ENCODE measurements around the gene LNPK. TPM values are rescaled to one million over a fixed set of nuclear protein-coding genes. Genes with fewer than 3 reads are reported as not detected.

LNPK gene
- total RNA-seq, 2 experiments from 2014 or later = 18.0 to 38.3 TPM

- Histone ChIP-seq H3K27ac (ENCODE audit: low read depth, low read length, poor library complexity, severe bottlenecking) (no peak overlapping the region), H3K4me2 (ENCODE audit: low read length) (no peak overlapping the region), H3K36me3 (ENCODE audit: insufficient read depth, low read length) (peaks cover 49% of the 10 kb centered on the region), H4K20me1 (ENCODE audit: insufficient read depth, low read length) (no peaks in the 10 kb centered on the region), H3K4me1 (ENCODE audit: insufficient read depth, low read length, poor library complexity, severe bottlenecking) (no peaks in the 10 kb centered on the region), H3K9me2 (ENCODE audit: insufficient read depth, low read length) (no peaks in the 10 kb centered on the region), H3K9me3 (ENCODE audit: low read length) (no peaks in the 10 kb centered on the region), H2AFZ (ENCODE audit: low read length) (no peak overlapping the region), H3K79me2 (ENCODE audit: insufficient read depth, low read depth, low read length) (no peaks in the 10 kb centered on the region), H3K4me3 (ENCODE audit: low read depth, low read length, poor library complexity, severe bottlenecking) (no peak overlapping the region)
- ChIA-PET CTCF (ENCODE audit: unreplicated experiment) (no interaction called here), POLR2A (no interaction called here)
- DNase-seq (ENCODE audit: low spot score) = no peak
- intact Hi-C loops (cut with micrococcal nuclease; ENCODE audit: unreplicated experiment) = no loop called here
- BruUV-seq (replicated peaks) = no TSS peak
- TF ChIP-seq CTCF (conservative IDR thresholded peaks at IDR 0.05; ENCODE audit: low read length) (no peak), EZH2phosphoT487 (IDR thresholded peaks at IDR 0.05; ENCODE audit: borderline replicate concordance, low read depth, low read length) (no peak)
Observed at GRCh38 chr2:175930504-175930903, 71.6 kb downstream of the LNPK start.

GRCh38 chr2:175929850-175930249 lies 72.2 kb downstream of the LNPK start:
- ChIA-PET POLR2A (no interaction called here), CTCF (ENCODE audit: unreplicated experiment) (no interaction called here)
- no peak for DNase-seq (ENCODE audit: low spot score)
- Histone ChIP-seq H3K9me3 (ENCODE audit: low read length) (no peaks in the 10 kb centered on the region), H3K9me2 (ENCODE audit: insufficient read depth, low read length) (no peaks in the 10 kb centered on the region), H3K36me3 (ENCODE audit: insufficient read depth, low read length) (peaks cover 42% of the 10 kb centered on the region), H3K79me2 (ENCODE audit: insufficient read depth, low read depth, low read length) (no peaks in the 10 kb centered on the region), H3K27ac (ENCODE audit: low read depth, low read length, poor library complexity, severe bottlenecking) (no peak overlapping the region), H3K4me3 (ENCODE audit: low read depth, low read length, poor library complexity, severe bottlenecking) (no peak overlapping the region), H3K4me2 (ENCODE audit: low read length) (no peak overlapping the region), H3K4me1 (ENCODE audit: insufficient read depth, low read length, poor library complexity, severe bottlenecking) (no peaks in the 10 kb centered on the region), H2AFZ (ENCODE audit: low read length) (no peak overlapping the region), H4K20me1 (ENCODE audit: insufficient read depth, low read length) (no peaks in the 10 kb centered on the region)
- no peak for TF ChIP-seq EZH2phosphoT487 (IDR thresholded peaks at IDR 0.05; ENCODE audit: borderline replicate concordance, low read depth, low read length)
- no peak for TF ChIP-seq CTCF (conservative IDR thresholded peaks at IDR 0.05; ENCODE audit: low read length)
- intact Hi-C loops (cut with micrococcal nuclease; ENCODE audit: unreplicated experiment) = no loop called here
- BruUV-seq (replicated peaks) = no TSS peak

GRCh38 chr2:175926272-175926671 lies 75.8 kb downstream of the LNPK start:
- H3K4me1 ChIP-seq (ENCODE audit: insufficient read depth, low read length, poor library complexity, severe bottlenecking) = no peaks in the 10 kb centered on the region
- CTCF ChIA-PET (ENCODE audit: unreplicated experiment) = no interaction called here
- no TSS peak for BruUV-seq (replicated peaks)
- H3K4me2 ChIP-seq (ENCODE audit: low read length) = no peak overlapping the region
- no peaks in the 10 kb centered on the region for H3K9me3 ChIP-seq (ENCODE audit: low read length)
- H3K79me2 ChIP-seq (ENCODE audit: insufficient read depth, low read depth, low read length) = no peaks in the 10 kb centered on the region
- peaks cover 23% of the 10 kb centered on the region for H3K36me3 ChIP-seq (ENCODE audit: insufficient read depth, low read length)
- no peaks in the 10 kb centered on the region for H3K9me2 ChIP-seq (ENCODE audit: insufficient read depth, low read length)
- intact Hi-C loops (cut with micrococcal nuclease; ENCODE audit: unreplicated experiment) = no loop called here
- no peak overlapping the region for H3K4me3 ChIP-seq (ENCODE audit: low read depth, low read length, poor library complexity, severe bottlenecking)
- POLR2A ChIA-PET = interaction anchor here (0.5 to 2.3 kb wide), 2 partner anchors 9 to 827 kb away, joined by 3 to 7 read pairs; no protein-coding TSS in a partner anchor
- DNase-seq (ENCODE audit: low spot score) = no peak
- no peak for TF ChIP-seq EZH2phosphoT487 (IDR thresholded peaks at IDR 0.05; ENCODE audit: borderline replicate concordance, low read depth, low read length)
- no peak for TF ChIP-seq CTCF (conservative IDR thresholded peaks at IDR 0.05; ENCODE audit: low read length)
- no peaks in the 10 kb centered on the region for H4K20me1 ChIP-seq (ENCODE audit: insufficient read depth, low read length)
- H2AFZ ChIP-seq (ENCODE audit: low read length) = no peak overlapping the region
- H3K27ac ChIP-seq (ENCODE audit: low read depth, low read length, poor library complexity, severe bottlenecking) = no peak overlapping the region

Data from OCI-LY7 (cell line).